ENCODE results near the gene ENTPD2.

ENTPD2 gene

GRCh38 chr9:137095664-137096517, 42.0 kb upstream of the ENTPD2 start:
- TF ChIP-seq CTCF (conservative IDR thresholded peaks at IDR 0.05; ENCODE audit: low read length) = no peak
- no peak for DNase-seq (ENCODE audit: low read depth)
- no peak overlapping the region for H3K4me3 ChIP-seq (ENCODE audit: low read length)

GRCh38 chr9:137089232-137089947, 35.5 kb upstream of the ENTPD2 start:
- no peak for DNase-seq (ENCODE audit: low read depth)
- H3K4me3 ChIP-seq (ENCODE audit: low read length) = no peak overlapping the region
- TF ChIP-seq CTCF (conservative IDR thresholded peaks at IDR 0.05; ENCODE audit: low read length) = no peak

DNA sequence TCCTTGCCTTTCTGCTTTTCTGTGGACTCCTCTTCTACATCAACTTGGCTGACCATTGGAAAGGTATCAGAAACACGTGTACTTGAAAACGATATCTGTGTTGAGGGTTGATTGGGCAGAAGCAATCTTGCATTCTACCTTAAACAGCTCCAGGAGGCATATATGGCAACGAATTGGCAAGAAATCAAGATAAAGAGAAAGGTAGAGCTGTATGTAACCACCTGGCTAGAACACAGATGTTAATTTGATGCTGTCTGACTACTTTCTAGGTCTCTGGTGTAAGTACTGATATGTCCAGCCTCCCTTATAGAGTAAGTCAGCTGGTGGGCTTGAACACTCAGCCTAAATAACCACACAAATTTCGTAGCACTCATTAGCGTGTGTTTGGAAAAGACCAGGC, 34.3 kb upstream of the ENTPD2 start:
- DNase-seq (ENCODE audit: low read depth) = no peak
- TF ChIP-seq CTCF (conservative IDR thresholded peaks at IDR 0.05; ENCODE audit: low read length) = no peak
- H3K4me3 ChIP-seq (ENCODE audit: low read length) = peak overlapping the region; percentile 78

- DNase-seq (ENCODE audit: low read depth) = no peak
- TF ChIP-seq CTCF (conservative IDR thresholded peaks at IDR 0.05; ENCODE audit: low read length) = no peak
- peak overlapping the region; percentile 78 for H3K4me3 ChIP-seq (ENCODE audit: low read length)
Observed at GRCh38 chr9:137087409-137087925, 33.6 kb upstream of the ENTPD2 start.

DNA sequence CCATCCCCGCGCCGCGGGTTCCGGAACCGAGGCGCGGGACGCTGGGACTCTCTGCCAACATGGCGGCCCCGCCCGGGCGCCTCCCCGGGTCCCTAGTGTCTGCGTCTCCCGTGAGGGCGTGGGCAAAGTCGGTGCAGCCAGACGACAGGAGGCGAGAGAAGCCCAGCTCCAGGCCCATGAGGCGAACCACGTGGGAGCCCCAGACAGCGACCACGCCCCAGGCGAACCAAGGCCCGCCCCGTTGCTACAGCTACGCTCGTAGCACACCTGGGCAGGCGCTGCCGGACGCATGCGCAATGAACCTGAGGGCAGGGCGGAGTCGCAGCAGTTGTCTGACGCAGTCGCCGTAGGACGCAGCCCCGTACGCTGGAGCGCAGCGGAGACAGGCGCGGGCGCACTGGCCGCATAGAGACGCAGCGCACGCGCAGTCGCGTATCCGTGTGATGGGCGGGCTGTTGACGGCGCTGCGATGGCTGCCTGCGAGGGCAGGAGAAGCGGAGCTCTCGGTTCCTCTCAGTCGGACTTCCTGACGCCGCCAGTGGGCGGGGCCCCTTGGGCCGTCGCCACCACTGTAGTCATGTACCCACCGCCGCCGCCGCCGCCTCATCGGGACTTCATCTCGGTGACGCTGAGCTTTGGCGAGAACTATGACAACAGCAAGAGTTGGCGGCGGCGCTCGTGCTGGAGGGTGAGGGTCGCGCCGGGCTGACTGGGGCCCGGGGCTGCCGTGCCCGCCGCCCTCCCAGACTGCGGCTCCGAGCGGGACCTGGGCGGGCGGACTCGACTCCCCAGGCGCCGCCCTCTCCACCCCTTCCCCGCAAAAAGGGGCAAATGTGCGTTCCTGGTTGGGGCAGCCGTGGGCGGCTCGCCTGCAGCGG, 32.9 kb upstream of the ENTPD2 start, which contains the start of gene MAN1B1:
Gene MAN1B1, plus strand, starts transcription at position 455 of the 878 bp plus-strand sequence. Its CDS starts 15 bp downstream, at position 470.
- no peak for TF ChIP-seq CTCF (conservative IDR thresholded peaks at IDR 0.05; ENCODE audit: low read length)
- peak within 1 kb of the TSS; percentile 78 for H3K4me3 ChIP-seq (ENCODE audit: low read length)
- DNase-seq (ENCODE audit: low read depth) = peak; percentile 98

DNA sequence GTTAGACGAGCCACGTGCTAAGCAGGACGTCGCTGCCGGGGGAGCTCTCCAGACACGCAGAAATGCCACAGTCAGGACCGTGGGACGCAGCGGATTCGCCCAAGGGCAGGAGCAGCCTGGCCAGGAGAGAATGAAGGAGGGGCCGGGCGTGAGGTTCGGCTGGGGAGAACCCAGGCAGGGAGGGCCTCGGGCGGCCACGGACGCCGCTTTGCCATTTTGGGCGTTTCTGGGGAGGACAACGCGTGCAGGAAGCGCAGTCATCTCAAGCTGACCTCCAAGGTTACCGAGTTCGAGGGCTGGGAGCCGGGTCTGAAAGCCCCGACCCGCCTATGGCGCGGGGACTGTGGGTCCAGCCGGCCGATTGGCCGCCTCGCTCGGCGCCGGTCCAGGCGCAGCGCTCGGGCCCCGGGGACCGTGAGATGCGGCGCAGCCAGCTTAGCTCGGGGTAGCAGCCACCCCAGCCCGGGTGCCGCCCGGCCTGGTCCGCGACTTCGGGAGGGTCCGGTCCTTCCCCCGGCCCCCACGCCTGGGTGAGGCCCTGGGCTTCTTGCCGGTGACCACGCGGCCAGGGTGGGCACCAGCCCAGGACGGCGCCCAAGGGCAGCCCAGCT, 32.2 kb upstream of the ENTPD2 start:
- TF ChIP-seq CTCF (conservative IDR thresholded peaks at IDR 0.05; ENCODE audit: low read length) = no peak
- peak; percentile 48 for DNase-seq (ENCODE audit: low read depth)
- peak overlapping the region; percentile 78 for H3K4me3 ChIP-seq (ENCODE audit: low read length)

All from AG10803 (cell line).